Sigmoid colon (tissue), 7 donors: ENCODE results near the gene CCDC116. TPM values are rescaled to one million over a fixed set of nuclear protein-coding genes. Genes with fewer than 3 reads are reported as not detected.

Source experiments
- DNase-seq: peaks from one replicate; pipeline ENCODE4 v3.0.0-alpha.2; 2019
- H3K27ac ChIP-seq, 4 donors: fragments of 200-600 bp; sonication (generic); one replicate each; pipeline ENCODE4 v1.5.1; 2016 to 2019; ENCODE audit warnings: mild to moderate bottlenecking in 1 of 4
- H3K27me3 ChIP-seq, 3 donors: fragments of 200-600 bp; sonication (generic); one replicate each; pipeline ENCODE4 v1.5.1; 2019; ENCODE audit warnings: mild to moderate bottlenecking in 1 of 3
- H3K36me3 ChIP-seq, 4 donors: fragments of 200-600 bp; sonication (generic); one replicate each; pipeline ENCODE4 v1.5.1; 2016 to 2019
- H3K4me1 ChIP-seq, 4 donors: fragments of 200-600 bp; sonication (generic); one replicate each; pipeline ENCODE4 v1.5.1; 2017 to 2019
- H3K4me3 ChIP-seq, 4 donors: fragments of 200-600 bp; sonication (generic); one replicate each; pipeline ENCODE4 v1.5.1; 2017 to 2019; ENCODE audit warnings: mild to moderate bottlenecking in 2 of 4, moderate library complexity in 1 of 4
- H3K9me3 ChIP-seq, 4 donors: fragments of 200-600 bp in 3 of 4; sonication (generic) in 3 of 4; one replicate each; pipeline versions ENCODE4 v1.5.1 to v1.6.1; 2013 to 2019
- CTCF ChIP-seq, 4 experiments: fragments of 450-650 bp in 3 of 4; fragments of 200-600 bp in 1 of 4; IDR thresholded peaks; one replicate each; pipeline ENCODE4 v1.5.1; 2016 to 2019; ENCODE audit warnings: antibody characterized with exemption in 4 of 4, mild to moderate bottlenecking in 3 of 4, moderate library complexity in 2 of 4
- EP300 ChIP-seq, 4 donors: sonication (generic); formaldehyde crosslinking; IDR thresholded peaks; one replicate each; pipeline ENCODE4 v1.6.1; 2017; ENCODE audit warnings: antibody characterized with exemption in 4 of 4
- POLR2A ChIP-seq, 2 donors: fragments of 450-650 bp; IDR thresholded peaks; one replicate each; pipeline ENCODE4 v1.6.1; 2016; ENCODE audit warnings: antibody characterized with exemption in 2 of 2, mild to moderate bottlenecking in 2 of 2, moderate library complexity in 2 of 2
- POLR2AphosphoS5 ChIP-seq, 4 donors: sonication (generic); formaldehyde crosslinking; IDR thresholded peaks; one replicate each; pipeline ENCODE4 v1.6.1; 2017; ENCODE audit warnings: antibody characterized with exemption in 4 of 4
- WGBS, 2 donors: extraction: QIAGEN DNeasy Blood & Tissue Kit; methylation state at CpG; one replicate each; pipeline ENCODE4 v1.1.7; 2013; 5-methylcytosine and 5-hydroxymethylcytosine counted together
- intact Hi-C: fragments of 100-400 bp; cut with DNase I; formaldehyde crosslinking; loops from one replicate; pipeline ENCODE4 v1.15.1; 2023
- polyA plus RNA-seq, 3 donors: library from polyadenylated mRNA; stranded (reverse); fragments of 200-250 nt; gene quantifications; one replicate each; pipeline ENCODE4 v1.2.3, GENCODE V29; 2013
- total RNA-seq, 4 donors: library from RNA; depleted of rRNA; stranded (reverse); fragments of >200 nt; gene quantifications; one replicate each; pipeline ENCODE4 v1.1.0, GENCODE V29; 2016
- donor health status: healthy with polysubstance abuse.
- donor health status: Bipolar disorder and iron deficiency.
- donor health status: healthy.

CCDC116 gene
- total and polyA plus RNA-seq, 7 donors, result 0.33 to 2.5 (median 0.41) TPM; not detected in 2

GRCh38 chr22:21652010-21652546, 19.5 kb downstream of the CCDC116 start:
- intact Hi-C loops, result no loop called here
- Histone ChIP-seq H3K9me3 (no peaks in the 10 kb centered on the region), H3K4me1 (peaks cover 0 to 23% (median 16%) of the 10 kb centered on the region in 4 donors), H3K27me3 (peaks cover 2 to 37% (median 6%) of the 10 kb centered on the region in 3 donors), H3K36me3 (no peaks in the 10 kb centered on the region), H3K27ac (peak overlapping the region in 2 of 4 donors; percentile 42 to 61), H3K4me3 (peak overlapping the region; percentile 41 to 59 (median 50))
- TF ChIP-seq POLR2AphosphoS5 (IDR thresholded peaks at IDR 0.05) (peak in 1 of 4 donors; percentile 22), CTCF (IDR thresholded peaks at IDR 0.05) (no peak)
- 0 to 1% methylated on average over 44 of the region's 44 CpGs for WGBS, 2 donors
- DNase-seq, result peak; percentile 94

GRCh38 chr22:21652547-21653545, 20.3 kb downstream of the CCDC116 start:
- 30 to 33% methylated on average over 40 of the region's 40 CpGs for WGBS, 2 donors
- Histone ChIP-seq H3K27ac (peak overlapping the region in 2 of 4 donors; percentile 42 to 61), H3K4me1 (peaks cover 0 to 31% (median 22%) of the 10 kb centered on the region in 4 donors), H3K36me3 (no peaks in the 10 kb centered on the region), H3K27me3 (peaks cover 4 to 44% (median 13%) of the 10 kb centered on the region in 3 donors), H3K9me3 (no peaks in the 10 kb centered on the region), H3K4me3 (peak overlapping the region; percentile 41 to 59 (median 50))
- no peak for TF ChIP-seq EP300 (IDR thresholded peaks at IDR 0.05)
- TF ChIP-seq POLR2A (IDR thresholded peaks at IDR 0.05), result no peak
- TF ChIP-seq CTCF (IDR thresholded peaks at IDR 0.05), result no peak
- intact Hi-C loops, result no loop called here
- DNase-seq, result no peak

DNA sequence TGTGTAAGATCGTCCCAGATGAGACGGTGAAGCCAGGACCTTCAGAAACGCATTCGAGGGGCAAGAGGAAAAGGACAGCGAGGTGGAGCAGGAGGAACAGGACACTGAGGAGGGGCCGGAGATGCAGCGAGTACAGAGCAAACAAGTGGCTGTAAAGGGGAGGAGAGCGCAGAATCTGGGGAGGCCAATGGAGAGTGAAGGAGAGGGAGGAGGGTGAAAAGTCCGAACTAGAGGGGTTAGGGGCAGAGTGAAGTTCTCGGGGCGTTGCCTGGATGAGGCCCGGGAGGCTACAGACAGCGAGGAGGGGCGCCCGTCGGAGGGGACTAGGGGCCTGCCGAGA, 24.4 kb downstream of the CCDC116 start:
- no peak for DNase-seq
- TF ChIP-seq POLR2AphosphoS5 (IDR thresholded peaks at IDR 0.05) (no peak), POLR2A (IDR thresholded peaks at IDR 0.05) (no peak), EP300 (IDR thresholded peaks at IDR 0.05) (no peak), CTCF (IDR thresholded peaks at IDR 0.05) (no peak)
- H3K9me3 ChIP-seq, result no peaks in the 10 kb centered on the region
- peaks cover 0 to 25% (median 17%) of the 10 kb centered on the region in 4 donors for H3K4me1 ChIP-seq
- intact Hi-C loops, result no loop called here
- peak overlapping the region in 3 of 4 donors; percentile 41 to 54 (median 50) for H3K4me3 ChIP-seq
- H3K36me3 ChIP-seq, result no peaks in the 10 kb centered on the region
- 24 to 40% methylated on average over 17 of the region's 17 CpGs for WGBS, 2 donors
- H3K27ac ChIP-seq, result no peak overlapping the region
- peaks cover 12 to 62% (median 18%) of the 10 kb centered on the region in 3 donors for H3K27me3 ChIP-seq

DNA sequence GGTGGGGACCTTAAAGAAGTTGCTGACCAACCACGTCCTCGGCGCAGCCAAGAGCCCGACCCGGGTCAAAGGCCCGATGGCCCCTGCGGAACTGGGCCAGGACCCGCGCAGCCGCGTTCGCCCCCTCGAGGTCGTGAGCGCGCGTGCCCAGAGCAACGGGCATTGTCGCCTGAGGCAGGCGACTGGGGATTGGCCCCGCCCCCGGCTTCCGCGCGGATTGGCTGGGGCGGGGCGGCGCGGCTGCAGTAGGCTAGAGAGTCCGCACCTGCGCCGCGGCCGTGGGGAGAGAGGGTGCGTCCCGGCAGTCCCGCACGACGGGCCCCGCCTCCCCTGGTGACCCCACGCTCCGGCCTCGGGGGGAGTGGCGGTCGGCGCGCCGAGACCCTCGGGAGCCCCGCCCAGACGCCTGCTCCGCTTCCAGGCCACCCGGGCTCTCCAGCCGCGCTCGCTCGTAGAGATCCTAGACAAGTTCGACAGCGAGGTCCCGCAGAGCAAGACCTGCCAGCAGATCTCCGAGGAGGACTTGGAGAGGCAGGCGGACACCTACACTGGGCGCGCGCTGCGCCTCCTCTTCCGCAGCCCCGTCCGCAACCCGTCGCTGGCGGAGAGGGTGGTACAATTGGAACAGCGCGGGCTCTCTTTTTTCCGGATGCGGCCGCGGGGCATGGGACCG, 24.9 kb downstream of the CCDC116 start:
- TF ChIP-seq POLR2A (IDR thresholded peaks at IDR 0.05) (no peak), POLR2AphosphoS5 (IDR thresholded peaks at IDR 0.05) (no peak), CTCF (IDR thresholded peaks at IDR 0.05) (no peak), EP300 (IDR thresholded peaks at IDR 0.05) (no peak)
- WGBS, 2 donors, result 1% methylated on average over 79 of the region's 79 CpGs
- Histone ChIP-seq H3K27me3 (peaks cover 12 to 59% (median 18%) of the 10 kb centered on the region in 3 donors), H3K4me3 (peak overlapping the region; percentile 24 to 54 (median 46)), H3K36me3 (no peaks in the 10 kb centered on the region), H3K27ac (peak overlapping the region in 1 of 4 donors; percentile 24), H3K9me3 (no peaks in the 10 kb centered on the region), H3K4me1 (peaks cover 0 to 21% (median 13%) of the 10 kb centered on the region in 4 donors)
- DNase-seq, result no peak
- intact Hi-C loops, result no loop called here
